Lung microvascular endothelial cell (primary cell): ENCODE measurements around the gene ZNF816. TPM values are rescaled to one million over a fixed set of nuclear protein-coding genes. Genes with fewer than 3 reads are reported as not detected.
"Not testable (repeated sequence)": the region's sequence is repeated elsewhere in the genome, so short reads cannot be mapped to it uniquely, and the experiment has no call there.

ENCODE experiments used
- DNase-seq, 2 donors: peaks; one replicate each; pipeline versions ENCODE4 v3.0.0 to v3.0.0-alpha.2; 2010; ENCODE audit warnings: low read depth in 2 of 2
- total RNA-seq: library from RNA; depleted of rRNA; stranded (reverse); fragments of >200 nt; gene quantifications from 2 replicates; pipeline ENCODE4 v1.2.1, GENCODE V29; 2014

ZNF816 gene
- 4.6 and 6.5 TPM in 2 replicates for total RNA-seq

DNA sequence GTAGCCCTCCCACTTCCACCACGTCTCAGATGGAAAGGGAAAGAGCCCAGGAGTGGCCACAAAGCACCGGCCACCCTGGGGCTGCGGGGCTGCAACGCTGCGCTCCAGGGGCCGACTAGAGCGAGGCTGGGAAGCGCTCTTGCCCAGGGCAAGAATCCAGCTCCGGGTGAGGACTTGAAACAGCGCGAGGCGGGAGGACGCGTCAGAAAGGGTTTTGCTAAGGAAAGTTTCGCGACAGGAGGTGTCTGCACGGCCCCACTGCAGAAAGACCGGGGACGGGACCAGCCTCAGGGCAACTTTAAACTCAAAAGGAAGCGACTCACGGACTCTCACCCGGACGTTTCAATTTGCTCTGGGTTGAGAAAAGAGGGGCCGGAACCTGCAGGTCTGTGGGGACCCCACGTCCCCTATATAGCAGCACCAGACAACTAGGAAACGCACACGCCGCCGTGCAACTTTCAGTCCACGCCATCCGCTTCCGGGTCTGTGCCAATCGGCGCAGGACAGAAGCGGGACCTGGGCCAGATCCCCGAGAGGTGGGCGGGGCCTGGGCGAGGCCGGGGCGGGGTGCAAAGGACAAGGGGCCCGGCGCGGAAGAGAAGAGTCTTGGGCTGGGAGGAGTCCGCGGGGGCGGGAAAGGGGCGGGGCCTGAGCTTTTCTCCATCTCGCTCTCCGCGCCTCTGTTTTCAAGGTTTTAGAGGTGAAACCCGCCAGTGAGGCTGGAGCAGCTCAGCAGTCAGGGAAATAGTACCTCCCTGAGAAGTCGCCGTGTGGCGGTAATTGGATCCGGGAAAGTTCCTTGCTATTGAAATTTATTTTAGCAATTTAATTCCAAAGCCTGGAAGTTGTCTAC, at the start of gene ZNF816:
TSS of gene ZNF816 (minus strand) at position 488 of the 853 bp plus-strand sequence. CDS start 6,792 bp downstream, outside the sequence.
- DNase-seq, result peak; percentile 82 to 94

DNA sequence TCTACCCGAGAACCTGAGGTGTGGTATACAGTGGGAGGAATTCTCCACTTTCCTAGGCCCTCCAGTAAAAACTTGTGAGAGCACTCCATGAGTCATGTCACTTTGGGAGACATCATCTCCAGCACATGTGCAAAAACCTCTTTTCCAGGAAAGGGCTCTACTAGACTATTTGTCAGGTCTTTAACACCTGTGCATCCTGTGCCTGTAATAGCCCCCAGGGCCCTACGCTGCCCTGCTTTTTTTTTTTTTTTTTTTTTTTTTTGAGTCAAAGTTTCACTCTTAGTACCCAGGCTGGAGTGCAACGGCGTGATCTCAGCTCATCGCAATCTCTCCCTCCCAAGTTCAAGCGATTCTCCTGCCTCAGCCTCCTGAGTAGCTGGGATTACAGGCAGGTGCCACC, 49.3 kb upstream of the ZNF816 start:
- no peak for DNase-seq

DNA sequence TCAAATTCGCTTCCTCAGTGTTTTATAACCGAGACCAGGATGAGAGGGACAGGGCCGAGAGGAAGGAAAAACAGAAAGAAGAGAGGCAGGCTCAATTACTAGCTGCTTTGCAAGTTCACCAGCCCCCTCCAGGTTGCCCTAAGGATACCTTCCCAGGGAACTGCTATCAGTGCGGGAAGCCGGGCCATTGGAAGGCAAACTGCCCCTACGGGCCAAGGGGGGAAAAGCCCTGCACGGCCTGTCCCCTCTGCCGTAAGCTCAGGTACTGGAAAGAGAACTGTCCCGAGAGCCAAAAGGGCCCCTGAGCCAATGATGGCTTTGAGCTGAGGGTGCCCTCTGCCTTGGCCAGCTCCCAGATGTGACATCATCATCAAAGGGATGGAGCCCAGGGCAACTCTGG, 47.8 kb upstream of the ZNF816 start:
- DNase-seq, result no peak

DNA sequence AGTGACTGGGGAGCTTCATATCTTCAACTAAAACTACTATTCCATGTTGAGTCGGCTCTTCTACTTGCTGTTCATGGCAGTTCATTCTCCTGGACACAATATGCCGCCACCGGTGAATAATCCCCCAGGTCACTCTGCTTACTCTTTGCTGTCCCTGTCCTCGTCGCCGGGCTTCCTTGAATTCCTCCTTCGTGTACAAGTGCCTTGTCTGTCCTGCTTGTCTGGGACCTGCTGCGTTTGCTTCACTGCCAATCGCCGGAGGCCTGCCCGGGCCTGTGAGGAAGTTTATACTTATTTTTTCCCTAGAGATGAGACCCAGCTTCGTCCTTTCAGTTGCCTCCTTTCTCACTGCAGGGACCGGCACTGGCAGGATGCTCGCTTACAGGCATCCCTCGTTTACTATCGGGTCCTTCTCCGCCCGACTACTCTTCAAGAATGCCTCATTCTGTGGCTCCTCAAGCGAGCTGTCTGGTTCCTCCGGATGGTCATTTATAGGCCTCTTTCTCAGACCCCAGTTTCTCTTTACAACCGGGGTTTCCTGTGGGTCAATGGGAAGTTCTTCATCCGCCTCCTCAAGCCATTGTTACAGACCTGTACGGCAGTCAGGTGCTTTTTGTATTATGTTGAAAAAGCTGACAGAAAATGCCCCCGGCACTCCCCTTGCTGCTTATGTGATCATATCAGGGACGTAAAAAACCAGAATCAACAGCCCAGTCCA, 45.5 kb upstream of the ZNF816 start:
- no peak for DNase-seq

DNA sequence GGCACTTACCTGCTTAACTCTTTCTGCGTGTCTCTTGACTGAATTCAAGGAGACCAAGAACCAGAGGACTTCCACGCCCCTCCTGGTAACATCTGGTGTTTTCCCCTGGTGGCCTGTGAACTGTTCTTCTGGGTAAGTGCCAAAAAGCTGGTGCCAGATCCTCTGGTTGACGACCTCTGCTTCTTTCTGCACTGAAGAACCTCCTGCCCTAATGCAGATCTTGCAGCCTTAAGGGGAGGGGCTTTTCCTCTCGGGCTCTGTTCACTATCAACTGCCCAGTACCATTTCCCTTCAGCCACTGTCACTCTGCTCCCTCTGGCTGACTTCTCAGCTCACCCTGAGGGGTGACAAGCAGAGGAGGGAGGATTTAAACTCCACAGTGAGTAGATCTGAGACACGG, 44.9 kb upstream of the ZNF816 start:
- no peak for DNase-seq

DNA sequence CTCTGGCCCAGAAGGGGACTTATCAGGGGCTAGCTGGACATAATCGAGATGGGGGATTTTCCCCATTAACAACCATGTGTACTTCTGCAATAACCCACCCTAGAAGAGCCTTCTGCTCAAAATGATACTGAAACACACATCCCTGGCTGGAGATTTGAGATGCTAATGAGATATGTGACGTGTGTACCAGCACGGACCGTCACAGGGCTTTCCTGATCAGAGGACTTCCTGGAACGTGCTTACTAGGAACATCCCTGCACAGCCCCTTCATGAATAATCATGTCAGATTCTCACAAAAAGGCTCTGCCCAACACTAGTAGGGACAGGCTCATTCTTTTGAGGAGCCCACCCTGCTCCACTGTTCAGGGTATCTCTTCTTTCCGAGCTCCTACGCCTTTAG, 44.5 kb upstream of the ZNF816 start:
- no peak for DNase-seq

DNA sequence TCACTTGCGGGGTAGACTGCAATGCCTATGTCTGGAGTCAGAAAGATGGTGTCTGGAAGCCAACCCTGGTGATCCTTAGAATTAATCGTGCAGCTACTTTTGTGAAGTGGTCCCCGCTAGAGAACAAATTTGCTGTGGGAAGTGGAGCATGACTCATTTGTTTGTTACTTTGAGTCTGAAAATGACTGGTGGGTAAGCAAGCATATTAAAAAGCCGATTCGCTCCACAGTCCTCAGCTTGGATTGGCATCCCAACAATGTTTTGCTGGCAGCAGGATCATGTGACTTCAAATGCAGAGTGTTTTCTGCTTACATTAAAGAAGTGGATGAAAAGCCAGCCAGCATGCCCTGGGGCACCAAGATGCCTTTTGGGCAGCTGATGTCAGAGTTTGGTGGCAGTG, 41.6 kb upstream of the ZNF816 start:
- no peak for DNase-seq

DNA sequence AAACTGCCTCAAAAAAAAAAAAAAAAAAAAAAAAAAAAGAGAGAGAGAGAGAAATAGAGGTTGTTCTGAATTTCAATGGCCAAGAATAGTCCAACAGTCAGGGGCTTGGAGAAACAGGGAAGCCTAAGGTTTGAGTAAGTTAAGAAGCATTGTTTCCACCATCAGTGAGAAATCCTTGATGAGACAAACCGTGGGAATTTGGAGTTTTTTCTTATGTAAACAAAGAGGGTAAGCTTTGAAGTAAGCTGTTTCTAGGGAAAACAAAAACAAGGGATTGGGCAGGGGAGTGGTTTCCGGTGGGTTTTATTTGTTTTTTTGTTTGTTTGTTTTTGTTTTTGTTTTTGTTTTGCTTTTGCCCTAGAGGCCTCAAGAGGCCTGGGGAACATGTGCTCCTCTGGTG, 39.8 kb upstream of the ZNF816 start:
- DNase-seq, result no peak

DNA sequence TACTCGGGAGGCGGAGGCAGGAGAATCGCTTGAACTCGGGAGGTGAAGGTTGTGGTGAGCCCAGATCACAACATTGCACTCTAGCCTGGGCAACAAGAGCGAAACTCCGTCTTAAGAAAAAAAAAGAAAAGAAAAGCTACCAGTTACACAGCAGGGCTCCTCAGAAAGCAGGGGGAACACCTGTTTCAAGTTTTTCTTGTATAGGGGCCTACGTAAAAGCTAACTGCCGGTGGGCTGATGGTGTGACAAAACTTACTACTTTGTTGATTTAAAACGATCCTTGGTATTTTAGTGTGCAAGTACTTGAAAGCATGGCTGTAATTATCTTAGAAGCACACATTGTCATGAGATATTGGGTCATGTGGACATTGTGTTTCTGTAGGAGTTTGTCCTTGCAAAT, 35.3 kb upstream of the ZNF816 start:
- DNase-seq, result no peak

DNA sequence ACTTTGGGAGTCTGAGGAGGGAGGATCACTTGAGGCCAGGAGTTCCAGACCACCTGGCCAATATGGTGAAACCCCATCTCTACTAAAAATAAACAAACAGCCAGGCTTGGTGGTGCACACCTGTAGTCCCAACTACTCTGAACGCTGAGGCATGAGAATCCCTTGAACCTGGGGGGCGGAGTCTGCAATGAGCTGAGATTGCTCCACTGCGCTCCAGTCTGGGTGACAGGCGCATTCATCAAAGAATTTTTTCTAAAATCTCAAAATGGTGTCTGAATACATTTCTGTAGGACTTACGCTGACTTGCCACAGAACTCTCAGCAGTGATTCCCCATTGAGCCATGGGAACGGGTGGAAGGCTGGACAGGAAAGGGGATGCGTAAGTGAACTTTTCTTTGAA, 33.0 kb upstream of the ZNF816 start:
- DNase-seq, result no peak

DNA sequence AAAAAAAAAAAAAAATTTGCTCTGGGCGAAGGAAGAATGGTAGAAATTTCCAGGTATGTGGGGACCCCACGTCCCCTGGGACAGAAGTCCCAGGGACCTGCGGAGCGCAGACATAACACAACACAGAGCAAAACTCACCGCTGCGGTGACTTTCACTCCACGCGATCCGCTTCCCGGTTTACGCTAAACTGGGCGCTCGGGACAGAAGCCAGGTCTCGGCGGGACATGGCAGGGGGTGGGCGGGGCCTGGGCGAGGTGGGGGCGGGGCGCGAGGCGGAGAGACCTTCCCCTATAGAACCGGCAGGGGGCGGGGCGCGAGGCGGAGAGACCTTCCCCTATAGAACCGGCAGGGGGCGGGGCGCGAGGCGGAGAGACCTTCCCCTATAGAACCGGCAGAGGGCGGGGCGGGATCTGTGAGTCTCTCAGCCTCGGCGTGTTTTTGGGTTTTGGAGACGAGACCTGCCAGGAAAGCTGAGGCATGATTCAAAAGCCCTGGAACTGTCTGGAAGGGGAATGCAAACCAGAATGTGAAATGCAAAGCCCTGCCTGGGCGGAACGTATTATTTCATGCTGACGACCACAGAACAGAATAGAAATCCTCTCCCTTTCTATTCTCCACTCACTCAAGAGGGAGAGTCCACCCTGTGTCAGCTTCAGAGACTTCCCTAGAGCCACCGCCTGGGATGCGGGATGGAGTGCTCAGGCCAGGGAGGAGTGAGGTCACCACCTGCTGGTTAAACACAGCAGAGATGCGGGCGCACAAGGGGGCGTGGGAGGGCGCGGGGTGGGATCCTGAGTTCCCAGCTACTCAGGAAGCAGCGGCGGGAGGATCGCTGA, 30.9 kb upstream of the ZNF816 start:
- DNase-seq, result peak; percentile 78 to 83

DNA sequence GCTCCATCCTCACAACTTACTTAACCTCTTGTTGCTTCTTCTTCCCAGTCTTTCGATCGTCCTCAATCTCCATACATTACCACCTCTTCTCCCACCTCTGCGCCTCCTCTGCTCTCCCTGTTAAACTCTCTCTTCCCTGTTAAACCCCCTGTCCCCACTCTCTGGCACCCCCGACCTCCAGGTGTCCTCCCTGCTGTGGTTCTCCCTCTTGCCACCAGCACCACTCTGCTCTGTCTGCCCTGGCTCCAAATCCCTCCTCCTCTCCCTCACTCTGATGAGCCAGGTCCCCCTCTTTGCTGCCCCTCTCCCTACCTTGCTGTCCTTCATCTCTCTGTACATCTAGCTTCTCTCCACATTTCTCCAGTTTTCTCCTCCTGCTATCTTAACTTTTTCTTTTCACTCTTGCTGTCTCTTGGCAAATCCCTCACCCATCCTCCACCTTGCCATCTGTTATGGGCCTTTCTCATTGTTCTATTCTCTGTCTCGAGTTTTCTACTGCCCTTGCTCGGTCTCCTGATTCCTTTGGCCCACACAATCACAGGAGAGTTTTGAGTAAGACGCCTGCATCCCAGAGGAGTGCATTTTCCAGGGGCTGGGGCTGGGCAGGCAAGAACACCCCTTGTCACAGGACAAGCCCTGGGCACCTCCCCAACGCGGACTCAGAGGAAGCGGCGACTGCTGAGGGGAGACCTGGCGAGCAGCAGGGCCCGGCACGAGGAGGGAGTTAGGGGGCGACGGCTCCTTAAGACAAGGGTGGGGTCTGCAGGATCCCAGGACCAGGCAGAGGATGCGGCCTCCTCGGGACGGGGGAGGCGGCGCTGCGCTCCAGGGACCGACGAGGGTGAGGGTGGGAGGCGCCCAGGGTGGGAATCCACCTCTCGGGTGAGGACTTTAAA, 29.7 kb upstream of the ZNF816 start:
- peak; percentile 15 to 41 for DNase-seq

DNA sequence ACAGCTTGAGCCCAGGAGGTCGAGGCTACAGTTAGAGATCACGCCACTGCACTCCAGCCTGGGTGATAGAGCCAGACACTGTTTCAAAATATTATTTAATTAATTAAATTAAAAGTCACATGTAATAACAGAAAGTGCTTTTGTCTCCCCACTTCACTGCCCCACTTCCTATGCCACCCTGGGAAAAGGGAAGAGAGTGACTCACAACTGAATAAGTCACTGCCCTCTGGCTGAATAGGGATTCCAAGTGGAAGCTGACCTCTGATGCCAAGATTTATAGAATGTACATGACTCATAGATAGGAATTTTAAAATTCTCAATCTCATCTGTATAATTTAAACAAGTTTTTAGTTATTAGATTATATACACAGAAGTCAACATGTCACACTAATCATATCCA, 28.8 kb upstream of the ZNF816 start:
- peak; percentile 49 to 86 for DNase-seq

DNA sequence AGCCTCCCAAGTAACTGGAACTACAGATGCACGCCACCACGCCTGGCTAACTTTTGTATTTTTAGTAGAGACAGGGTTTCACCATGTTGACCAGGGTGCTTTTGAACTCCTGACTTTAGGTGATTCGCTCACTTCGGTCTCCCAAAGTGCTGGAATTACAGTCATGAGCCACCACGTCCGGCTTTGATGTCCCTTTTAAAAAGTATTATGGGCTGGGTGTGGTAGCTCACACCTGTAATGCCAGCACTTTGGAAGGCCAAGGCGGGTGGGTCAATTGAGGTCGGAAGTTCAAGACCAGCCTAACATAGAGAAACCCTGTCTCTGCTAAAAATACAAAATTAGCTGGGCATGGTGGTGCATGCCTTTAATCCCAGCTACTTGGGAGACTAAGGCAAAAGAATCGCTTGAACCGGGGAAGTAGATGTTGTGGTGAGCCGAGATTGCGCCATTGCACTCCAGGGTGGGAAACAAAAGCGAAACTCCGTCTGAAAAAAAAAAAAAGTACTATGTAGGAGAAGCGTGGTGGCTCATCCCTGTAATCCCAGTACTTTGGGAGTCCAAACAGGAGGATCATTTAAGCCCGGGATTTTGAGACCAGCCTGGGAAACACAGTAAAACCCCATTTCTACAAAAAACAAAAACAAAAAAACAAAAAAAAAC, 28.2 kb upstream of the ZNF816 start:
- DNase-seq, result peak; percentile 2 to 53

DNA sequence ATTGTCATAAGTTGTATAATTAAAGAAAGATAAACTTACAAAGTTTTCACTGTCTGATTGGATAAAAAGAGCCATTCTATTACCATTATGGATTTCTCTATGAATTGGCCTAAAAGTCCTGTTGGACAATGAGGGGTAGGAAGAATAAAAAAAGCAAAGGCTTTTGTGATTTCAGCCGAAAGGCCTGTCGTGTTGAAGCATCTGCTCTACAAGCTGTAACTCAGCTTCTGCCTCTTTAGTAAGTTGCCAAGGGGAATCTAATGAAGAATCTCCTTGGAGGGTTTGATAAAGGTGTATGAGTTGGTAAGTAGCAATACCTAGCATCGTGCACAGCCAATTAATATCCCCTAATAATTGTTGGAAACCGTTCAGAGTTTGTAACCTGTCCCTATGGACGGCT, 25.8 kb upstream of the ZNF816 start:
- DNase-seq, result no peak

DNA sequence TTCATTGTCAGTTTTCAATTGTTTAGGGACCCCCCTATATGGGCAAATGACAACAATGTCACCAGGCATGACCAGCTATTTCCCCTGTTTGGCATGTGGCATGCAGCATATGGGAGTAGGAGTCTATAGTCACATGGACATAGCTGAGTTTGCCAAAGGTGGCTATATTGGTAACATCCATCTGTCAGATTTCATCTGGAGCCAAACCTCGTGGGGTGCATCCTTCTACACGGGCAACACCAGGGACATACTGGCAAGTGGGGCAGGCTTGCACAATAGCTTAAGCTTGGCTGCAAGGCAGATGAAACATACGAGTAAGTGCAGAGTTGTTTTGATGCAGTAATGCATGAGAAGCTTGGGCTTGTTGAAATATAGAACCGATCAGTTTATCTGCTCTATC, 24.5 kb upstream of the ZNF816 start:
- no peak for DNase-seq

DNA sequence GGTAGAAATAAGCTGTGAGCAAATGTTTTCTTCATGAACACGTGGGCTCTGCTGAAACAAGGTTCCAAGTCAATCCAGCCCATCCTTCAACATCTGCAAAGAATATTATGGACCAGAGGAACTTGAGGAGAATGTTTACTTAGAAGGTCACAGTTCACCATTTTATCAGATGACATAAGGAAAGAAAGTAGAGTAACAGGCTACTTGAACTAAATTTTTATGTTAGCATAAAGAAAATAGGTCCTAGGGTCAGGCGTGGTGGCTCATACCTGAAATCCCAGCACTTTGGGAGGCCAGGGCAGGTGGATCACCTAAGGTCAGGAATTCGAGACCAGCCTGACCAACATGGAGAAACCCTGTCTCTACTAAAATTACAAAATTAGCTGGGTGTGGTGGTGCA, 20.5 kb upstream of the ZNF816 start:
- not testable (repeated sequence) for DNase-seq

DNA sequence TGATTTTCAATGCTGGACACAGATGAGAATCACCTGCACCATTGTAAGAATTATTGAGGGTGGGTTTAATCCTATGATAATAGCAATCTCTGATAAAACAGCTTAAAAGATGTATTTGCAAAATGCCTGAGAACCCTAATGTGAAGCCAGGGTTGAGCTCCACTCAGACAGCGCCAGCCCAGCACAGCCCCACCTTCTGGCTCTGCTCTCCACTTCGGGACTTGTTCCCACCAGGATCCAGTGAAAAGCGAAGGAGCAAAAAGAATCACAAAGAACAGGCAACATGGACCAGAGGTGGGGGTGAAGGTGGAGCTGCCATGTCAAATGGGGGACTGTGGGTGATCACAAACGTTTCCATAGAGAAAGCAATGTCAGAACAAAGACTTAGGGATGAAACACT, 18.6 kb upstream of the ZNF816 start:
- DNase-seq, result no peak

DNA sequence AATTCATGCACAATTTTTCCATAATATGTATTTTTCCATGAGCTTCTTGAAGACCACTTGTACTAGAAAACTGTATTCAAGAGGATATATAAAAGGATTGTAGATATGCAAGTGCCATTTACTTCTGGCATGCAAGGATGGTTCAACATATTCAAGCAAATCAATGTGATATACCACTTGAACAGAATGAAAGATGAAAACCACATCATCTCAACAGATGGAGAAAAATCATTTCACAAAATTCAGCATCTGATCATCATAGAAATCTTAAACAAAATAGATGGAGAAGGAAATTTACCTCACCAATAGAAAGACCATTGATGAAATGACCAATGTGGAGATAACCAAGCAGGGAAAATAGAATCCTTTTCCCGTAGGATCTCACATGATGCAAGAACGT, 5.1 kb upstream of the ZNF816 start:
- no peak for DNase-seq

DNA sequence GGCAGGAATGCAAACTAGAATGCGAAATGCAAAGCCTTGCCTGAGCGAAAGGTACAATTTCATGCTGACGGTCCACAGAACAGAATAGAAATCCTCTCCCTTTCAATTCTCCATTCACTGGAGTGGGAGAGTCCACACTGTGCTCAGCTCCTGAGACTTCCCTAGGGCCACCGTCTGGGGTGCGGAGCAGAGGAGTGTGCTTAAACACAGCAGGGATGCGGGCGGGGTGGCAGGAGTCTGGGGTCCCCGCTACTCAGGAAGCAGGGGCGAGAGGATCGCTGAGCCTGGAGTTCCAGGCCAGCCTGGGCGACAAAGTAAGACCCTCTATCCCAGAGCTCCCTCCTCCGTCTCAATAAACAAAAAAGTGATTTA, 552 bp upstream of the ZNF816 start:
- DNase-seq, result peak in 1 of 2 donors; percentile 23

DNA sequence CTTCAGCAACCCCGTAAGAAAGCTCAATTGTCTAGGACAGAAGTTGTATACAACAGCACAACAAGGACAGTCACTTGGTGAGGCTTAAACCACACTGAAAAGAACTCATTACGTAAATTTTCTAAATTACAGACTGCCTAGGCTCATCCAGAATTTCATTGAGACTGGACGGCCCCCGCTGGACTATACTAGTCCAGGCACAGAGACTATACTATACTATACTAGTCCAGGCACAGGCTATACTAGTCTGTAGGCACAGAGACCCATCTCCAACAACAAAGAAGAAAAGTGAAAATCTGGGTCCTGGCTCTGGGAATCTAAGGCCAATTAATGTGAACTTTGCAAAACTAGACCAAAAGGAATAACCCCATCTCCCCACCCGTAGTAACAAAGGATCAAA, 700 bp downstream of the ZNF816 start:
- DNase-seq, result no peak
